ENCODE results near the gene PIK3CG. TPM values are rescaled to one million over a fixed set of nuclear protein-coding genes. Genes with fewer than 3 reads are reported as not detected.

The PIK3CG gene
- total and polyA plus RNA-seq, 10 of the 15 experiments (the other 5 are each of a cell fraction or from before 2014, with no cell fraction given) = 0.79 to 7.6 (median 5.2) TPM

- no peak for TF ChIP-seq PRDM15 (CRISPR knock-in tag; IDR thresholded peaks at IDR 0.05)
- TF ChIP-seq JUND (IDR thresholded peaks at IDR 0.05; ENCODE audit: low read depth, low read length) = no peak
- no peak for TF ChIP-seq FOXK2 (IDR thresholded peaks at IDR 0.05)
- TF ChIP-seq, protein P1, sequence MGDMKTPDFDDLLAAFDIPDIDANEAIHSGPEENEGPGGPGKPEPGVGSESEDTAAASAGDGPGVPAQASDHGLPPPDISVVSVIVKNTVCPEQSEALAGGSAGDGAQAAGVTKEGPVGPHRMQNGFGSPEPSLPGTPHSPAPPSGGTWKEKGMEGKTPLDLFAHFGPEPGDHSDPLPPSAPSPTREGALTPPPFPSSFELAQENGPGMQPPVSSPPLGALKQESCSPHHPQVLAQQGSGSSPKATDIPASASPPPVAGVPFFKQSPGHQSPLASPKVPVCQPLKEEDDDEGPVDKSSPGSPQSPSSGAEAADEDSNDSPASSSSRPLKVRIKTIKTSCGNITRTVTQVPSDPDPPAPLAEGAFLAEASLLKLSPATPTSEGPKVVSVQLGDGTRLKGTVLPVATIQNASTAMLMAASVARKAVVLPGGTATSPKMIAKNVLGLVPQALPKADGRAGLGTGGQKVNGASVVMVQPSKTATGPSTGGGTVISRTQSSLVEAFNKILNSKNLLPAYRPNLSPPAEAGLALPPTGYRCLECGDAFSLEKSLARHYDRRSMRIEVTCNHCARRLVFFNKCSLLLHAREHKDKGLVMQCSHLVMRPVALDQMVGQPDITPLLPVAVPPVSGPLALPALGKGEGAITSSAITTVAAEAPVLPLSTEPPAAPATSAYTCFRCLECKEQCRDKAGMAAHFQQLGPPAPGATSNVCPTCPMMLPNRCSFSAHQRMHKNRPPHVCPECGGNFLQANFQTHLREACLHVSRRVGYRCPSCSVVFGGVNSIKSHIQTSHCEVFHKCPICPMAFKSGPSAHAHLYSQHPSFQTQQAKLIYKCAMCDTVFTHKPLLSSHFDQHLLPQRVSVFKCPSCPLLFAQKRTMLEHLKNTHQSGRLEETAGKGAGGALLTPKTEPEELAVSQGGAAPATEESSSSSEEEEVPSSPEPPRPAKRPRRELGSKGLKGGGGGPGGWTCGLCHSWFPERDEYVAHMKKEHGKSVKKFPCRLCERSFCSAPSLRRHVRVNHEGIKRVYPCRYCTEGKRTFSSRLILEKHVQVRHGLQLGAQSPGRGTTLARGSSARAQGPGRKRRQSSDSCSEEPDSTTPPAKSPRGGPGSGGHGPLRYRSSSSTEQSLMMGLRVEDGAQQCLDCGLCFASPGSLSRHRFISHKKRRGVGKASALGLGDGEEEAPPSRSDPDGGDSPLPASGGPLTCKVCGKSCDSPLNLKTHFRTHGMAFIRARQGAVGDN (IDR thresholded peaks at IDR 0.05) = no peak
Measured at GRCh38 chr7:106872763-106873162, 7.7 kb downstream of the PIK3CG start (continued).

- Histone ChIP-seq H3K9ac (ENCODE audit: control insufficient read depth, insufficient read depth, low read length) (no peak overlapping the region), H3K27ac (ENCODE audit: control insufficient read depth, insufficient read depth) (no peak overlapping the region), H3K4me1 (ENCODE audit: control insufficient read depth, insufficient read depth, low read length) (peaks cover 27% of the 10 kb centered on the region), H2AFZ (ENCODE audit: control insufficient read depth, low read depth, low read length) (no peak overlapping the region), H3K27me3 (replicated peaks in 1 of 2; ENCODE audit: control insufficient read depth in 2 of 2, insufficient read depth in 2 of 2, low read length in 1 of 2) (no peaks in the 10 kb centered on the region; a peak in 1 of 4 replicates), H3K36me3 (ENCODE audit: control insufficient read depth in 2 of 2, insufficient read depth in 2 of 2, low read length in 1 of 2) (no peaks in the 10 kb centered on the region; a peak in 1 of 4 replicates), H3K4me3 (no peak overlapping the region), H3K4me2 (ENCODE audit: control insufficient read depth, insufficient read depth) (no peak overlapping the region), H3K79me2 (ENCODE audit: control insufficient read depth, insufficient read depth, low read length) (no peaks in the 10 kb centered on the region), H4K20me1 (ENCODE audit: control insufficient read depth, insufficient read depth) (no peaks in the 10 kb centered on the region), H3K9me3 (replicated peaks; ENCODE audit: control insufficient read depth, insufficient read depth, low read length) (no peaks in the 10 kb centered on the region; the same call in 1 of the 3 replicates)
- ChIA-PET CTCF (no interaction called here), POLR2A (no interaction called here), RAD21 (ENCODE audit: unreplicated experiment) (interaction anchor here (1.1 kb wide), 1 partner anchor 81 kb away, joined by 4 read pairs; no protein-coding TSS in a partner anchor), SMC1A (ENCODE audit: uncharacterized antibody, unreplicated experiment) (no interaction called here)
- FAIRE-seq (no peak), DNase-seq (ENCODE audit: low read depth, low spot score) (no peak), ATAC-seq (no peak)
- in situ Hi-C loops (cut with MboI) = loop anchor here (10.0 kb wide), 1 partner anchor 1069 kb away; no protein-coding TSS in a partner anchor
- no peak for TF ChIP-seq NFXL1 (IDR thresholded peaks at IDR 0.05; ENCODE audit: borderline replicate concordance)
- no peak for TF ChIP-seq POLR2A (IDR thresholded peaks at IDR 0.05; ENCODE audit: low read depth, low read length)
- no peak for TF ChIP-seq GABPA (IDR thresholded peaks at IDR 0.05; ENCODE audit: low read depth)
- TF ChIP-seq MEF2B (IDR thresholded peaks at IDR 0.05; ENCODE audit: partially characterized antibody, poor library complexity, severe bottlenecking) = no peak
- intact Hi-C loops (cut with micrococcal nuclease; ENCODE audit: unreplicated experiment) = no loop called here
- no TSS peak for BruUV-seq (replicated peaks)
Measured at GRCh38 chr7:106874076-106874475, 9.0 kb downstream of the PIK3CG start.
